GM19193 (cell line): ENCODE data around the gene TXNL1.

ENCODE experiments used
- POLR2A ChIP-seq: IDR thresholded peaks from 4 replicates; pipeline ENCODE4 v1.6.1; 2011; ENCODE audit not compliant: insufficient read depth, insufficient read length; ENCODE audit errors: extremely low read depth

TXNL1 gene

GRCh38 chr18:56650944-56651770 lies 12.8 kb upstream of the TXNL1 start, which contains the start of gene WDR7:
Gene WDR7 (plus strand): TSS chr18:56651359. CDS start chr18:56672516, 21,157 bp downstream.
- TF ChIP-seq POLR2A, result peak; percentile 76

GRCh38 chr18:56649996-56650395 lies 11.6 kb upstream of the TXNL1 start:
- TF ChIP-seq POLR2A, result no peak

- TF ChIP-seq POLR2A, result no peak
Observed at GRCh38 chr18:56647951-56648893, 9.8 kb upstream of the TXNL1 start.

GRCh38 chr18:56647071-56647470 lies 8.7 kb upstream of the TXNL1 start:
- no peak for TF ChIP-seq POLR2A

GRCh38 chr18:56645415-56646016 lies 7.1 kb upstream of the TXNL1 start:
- no peak for TF ChIP-seq POLR2A

GRCh38 chr18:56643381-56643780 lies 5.0 kb upstream of the TXNL1 start:
- no peak for TF ChIP-seq POLR2A

GRCh38 chr18:56641714-56642337 lies 3.4 kb upstream of the TXNL1 start:
- TF ChIP-seq POLR2A, result no peak

- no peak for TF ChIP-seq POLR2A
Observed at GRCh38 chr18:56639571-56639970, 1.2 kb upstream of the TXNL1 start.

GRCh38 chr18:56639104-56639381 lies 651 bp upstream of the TXNL1 start:
- no peak for TF ChIP-seq POLR2A

GRCh38 chr18:56637711-56638231 lies 621 bp downstream of the TXNL1 start:
- TF ChIP-seq POLR2A, result no peak

- no peak for TF ChIP-seq POLR2A
Observed at GRCh38 chr18:56637176-56637575, 1.2 kb downstream of the TXNL1 start.

GRCh38 chr18:56635007-56635406 lies 3.4 kb downstream of the TXNL1 start:
- TF ChIP-seq POLR2A, result no peak

GRCh38 chr18:56632070-56633022 lies 6.0 kb downstream of the TXNL1 start:
- TF ChIP-seq POLR2A, result no peak
